ENCODE data around the gene MRPL58.
"Not testable (repeated sequence)": the region's sequence is repeated elsewhere in the genome, so short reads cannot be mapped to it uniquely, and the experiment has no call there.

Gene MRPL58

GRCh38 chr17:75019710-75020109 is 7.2 kb downstream of the MRPL58 start:
- Histone ChIP-seq H3K9ac (ENCODE audit: low read depth, low read length) (no peak overlapping the region), H3K9me3 (ENCODE audit: insufficient read depth, low read depth, low read length) (no peaks in the 10 kb centered on the region), H3K4me1 (ENCODE audit: insufficient read depth, low read length) (no peaks in the 10 kb centered on the region), H3K4me3 (ENCODE audit: low read length) (no peak overlapping the region), H3K36me3 (ENCODE audit: insufficient read depth, low read length) (peaks cover 48% of the 10 kb centered on the region), H3K27ac (ENCODE audit: low read depth, low read length) (no peak overlapping the region), H3K27me3 (ENCODE audit: insufficient read depth, low read length) (no peaks in the 10 kb centered on the region)
- 94% methylated on average over 3 of the region's 3 CpGs for WGBS

- Histone ChIP-seq H3K9ac (ENCODE audit: low read depth, low read length) (no peak overlapping the region), H3K4me3 (ENCODE audit: low read length) (no peak overlapping the region), H3K9me3 (ENCODE audit: insufficient read depth, low read depth, low read length) (no peaks in the 10 kb centered on the region), H3K36me3 (ENCODE audit: insufficient read depth, low read length) (peaks cover 48% of the 10 kb centered on the region), H3K4me1 (ENCODE audit: insufficient read depth, low read length) (no peaks in the 10 kb centered on the region), H3K27ac (ENCODE audit: low read depth, low read length) (no peak overlapping the region), H3K27me3 (ENCODE audit: insufficient read depth, low read length) (no peaks in the 10 kb centered on the region)
- WGBS: 95% methylated on average over 19 of the region's 19 CpGs
These were observed 8.1 kb downstream of the MRPL58 start for GRCh38 chr17:75020331-75021110.

- 96% methylated on average over 10 of the region's 10 CpGs for WGBS
- H3K9ac ChIP-seq (ENCODE audit: low read depth, low read length): no peak overlapping the region
- no peaks in the 10 kb centered on the region for H3K4me1 ChIP-seq (ENCODE audit: insufficient read depth, low read length)
- no peak overlapping the region for H3K27ac ChIP-seq (ENCODE audit: low read depth, low read length)
- H3K4me3 ChIP-seq (ENCODE audit: low read length): no peak overlapping the region
- peaks cover 27% of the 10 kb centered on the region for H3K36me3 ChIP-seq (ENCODE audit: insufficient read depth, low read length)
- H3K9me3 ChIP-seq (ENCODE audit: insufficient read depth, low read depth, low read length): peaks cover 5% of the 10 kb centered on the region
- H3K27me3 ChIP-seq (ENCODE audit: insufficient read depth, low read length): no peaks in the 10 kb centered on the region
These were observed 12.4 kb downstream of the MRPL58 start for GRCh38 chr17:75024686-75025397.

- Histone ChIP-seq H3K9me3 (ENCODE audit: insufficient read depth, low read depth, low read length) (peaks cover 10% of the 10 kb centered on the region), H3K36me3 (ENCODE audit: insufficient read depth, low read length) (peaks cover 22% of the 10 kb centered on the region)
- H3K4me3 ChIP-seq (ENCODE audit: low read length); H3K27ac ChIP-seq (ENCODE audit: low read depth, low read length); H3K4me1 ChIP-seq (ENCODE audit: insufficient read depth, low read length); H3K27me3 ChIP-seq (ENCODE audit: insufficient read depth, low read length); H3K9ac ChIP-seq (ENCODE audit: low read depth, low read length): not testable (repeated sequence)
- WGBS: 96% methylated on average over 9 of the region's 9 CpGs
These were observed 12.9 kb downstream of the MRPL58 start for GRCh38 chr17:75025398-75025734.

- H3K9me3 ChIP-seq (ENCODE audit: insufficient read depth, low read depth, low read length): peaks cover 13% of the 10 kb centered on the region
- not testable (repeated sequence) for H3K4me1 ChIP-seq (ENCODE audit: insufficient read depth, low read length)
- 96% methylated on average over 2 of the region's 2 CpGs for WGBS
These were observed 14.2 kb downstream of the MRPL58 start for GRCh38 chr17:75026650-75027049.

GRCh38 chr17:75030161-75030560 is 17.7 kb downstream of the MRPL58 start:
- Histone ChIP-seq H3K9me3 (ENCODE audit: insufficient read depth, low read depth, low read length) (peaks cover 13% of the 10 kb centered on the region), H3K27me3 (ENCODE audit: insufficient read depth, low read length) (no peaks in the 10 kb centered on the region), H3K36me3 (ENCODE audit: insufficient read depth, low read length) (no peaks in the 10 kb centered on the region), H3K4me1 (ENCODE audit: insufficient read depth, low read length) (no peaks in the 10 kb centered on the region), H3K27ac (ENCODE audit: low read depth, low read length) (no peak overlapping the region), H3K9ac (ENCODE audit: low read depth, low read length) (no peak overlapping the region), H3K4me3 (ENCODE audit: low read length) (no peak overlapping the region)
- WGBS: 84% methylated on average over 8 of the region's 8 CpGs

More at GRCh38 chr17:75026650-75027049, 14.2 kb downstream of the MRPL58 start:
- not testable (repeated sequence) for H3K27me3 ChIP-seq (ENCODE audit: insufficient read depth, low read length); H3K36me3 ChIP-seq (ENCODE audit: insufficient read depth, low read length); H3K9ac ChIP-seq (ENCODE audit: low read depth, low read length); H3K4me3 ChIP-seq (ENCODE audit: low read length); H3K27ac ChIP-seq (ENCODE audit: low read depth, low read length)

- WGBS: 68% methylated on average over 10 of the region's 10 CpGs
- Histone ChIP-seq H3K4me3 (ENCODE audit: low read length) (no peak overlapping the region; the same call in 1 of the 2 replicates), H3K4me1 (ENCODE audit: insufficient read depth, low read length) (no peaks in the 10 kb centered on the region; the same call in 1 of the 2 replicates), H3K9ac (ENCODE audit: low read depth, low read length) (no peak overlapping the region), H3K27ac (ENCODE audit: low read depth, low read length) (no peak overlapping the region), H3K36me3 (ENCODE audit: insufficient read depth, low read length) (no peaks in the 10 kb centered on the region), H3K27me3 (ENCODE audit: insufficient read depth, low read length) (no peaks in the 10 kb centered on the region), H3K9me3 (ENCODE audit: insufficient read depth, low read depth, low read length) (peaks cover 13% of the 10 kb centered on the region)
These were observed 19.7 kb downstream of the MRPL58 start for GRCh38 chr17:75031972-75032719.

GRCh38 chr17:75032720-75033280 is 20.3 kb downstream of the MRPL58 start:
- Histone ChIP-seq H3K36me3 (ENCODE audit: insufficient read depth, low read length) (no peaks in the 10 kb centered on the region), H3K27me3 (ENCODE audit: insufficient read depth, low read length) (no peaks in the 10 kb centered on the region), H3K4me1 (ENCODE audit: insufficient read depth, low read length) (no peaks in the 10 kb centered on the region; the same call in 1 of the 2 replicates), H3K9ac (ENCODE audit: low read depth, low read length) (no peak overlapping the region), H3K9me3 (ENCODE audit: insufficient read depth, low read depth, low read length) (peaks cover 13% of the 10 kb centered on the region), H3K27ac (ENCODE audit: low read depth, low read length) (no peak overlapping the region), H3K4me3 (ENCODE audit: low read length) (peak overlapping the region; percentile 90)
- 40% methylated on average over 12 of the region's 13 CpGs for WGBS

GRCh38 chr17:75033346-75034235 is 21.1 kb downstream of the MRPL58 start:
- Histone ChIP-seq H3K9ac (ENCODE audit: low read depth, low read length) (peak overlapping the region; percentile 96), H3K36me3 (ENCODE audit: insufficient read depth, low read length) (peaks cover 4% of the 10 kb centered on the region), H3K27me3 (ENCODE audit: insufficient read depth, low read length) (no peaks in the 10 kb centered on the region), H3K9me3 (ENCODE audit: insufficient read depth, low read depth, low read length) (peaks cover 13% of the 10 kb centered on the region), H3K4me1 (ENCODE audit: insufficient read depth, low read length) (no peaks in the 10 kb centered on the region; the same call in 1 of the 2 replicates), H3K27ac (ENCODE audit: low read depth, low read length) (peak overlapping the region; percentile 63; the same call in 1 of the 2 replicates), H3K4me3 (ENCODE audit: low read length) (peak overlapping the region; percentile 90)
- 1% methylated on average over 35 of the region's 36 CpGs for WGBS

- Histone ChIP-seq H3K9ac (ENCODE audit: low read depth, low read length) (peak overlapping the region; percentile 96), H3K27me3 (ENCODE audit: insufficient read depth, low read length) (no peaks in the 10 kb centered on the region), H3K36me3 (ENCODE audit: insufficient read depth, low read length) (peaks cover 11% of the 10 kb centered on the region), H3K4me3 (ENCODE audit: low read length) (peak overlapping the region; percentile 90), H3K27ac (ENCODE audit: low read depth, low read length) (peak overlapping the region; percentile 92), H3K4me1 (ENCODE audit: insufficient read depth, low read length) (no peaks in the 10 kb centered on the region; the same call in 1 of the 2 replicates), H3K9me3 (ENCODE audit: insufficient read depth, low read depth, low read length) (peaks cover 12% of the 10 kb centered on the region)
- WGBS: under 1% methylated on average over 43 of the region's 43 CpGs
These were observed 21.9 kb downstream of the MRPL58 start for GRCh38 chr17:75034236-75034908.

Data from HUES64 (cell line).